ENCODE results near the gene SPNS3. TPM values are rescaled to one million over a fixed set of nuclear protein-coding genes. Genes with fewer than 3 reads are reported as not detected.

The SPNS3 gene
- total and polyA plus RNA-seq, 2 donors (not counting 1 experiment from before 2014, with no cell fraction given): 0.44 to 0.52 TPM

GRCh38 chr17:4487820-4488716 lies 54.3 kb downstream of the SPNS3 start:
- H3K9me3 ChIP-seq (ENCODE audit: control extremely low read depth in 1 of 3, control insufficient read depth in 2 of 3, insufficient read depth in 1 of 3, low read length in 2 of 3): peaks cover 0 to 2% (median 0%) of the 10 kb centered on the region in 3 donors
- H3K27me3 ChIP-seq (replicated peaks in 1 of 4; ENCODE audit: control extremely low read depth in 1 of 4, control insufficient read depth in 3 of 4, insufficient read depth in 4 of 4, low read length in 3 of 4): no peaks in the 10 kb centered on the region
- intact Hi-C loops (cut with micrococcal nuclease): no loop called here
- H3K4me2 ChIP-seq (replicated peaks; ENCODE audit: low read depth, low read length, poor library complexity, severe bottlenecking): no peak overlapping the region
- H3K36me3 ChIP-seq (replicated peaks in 1 of 2; ENCODE audit: control extremely low read depth in 1 of 2, control insufficient read depth in 1 of 2, extremely low read depth in 1 of 2, insufficient read depth in 2 of 2, low read length in 1 of 2): no peaks in the 10 kb centered on the region
- peaks cover 9 to 21% of the 10 kb centered on the region in 2 donors for H3K4me1 ChIP-seq (ENCODE audit: control insufficient read depth in 2 of 2, insufficient read depth in 2 of 2, low read length in 2 of 2)
- no peak overlapping the region for H3K27ac Mint-ChIP-seq
- H3K4me3 ChIP-seq (ENCODE audit: control extremely low read depth in 1 of 5, extremely low read depth in 1 of 5, insufficient read depth in 1 of 5, low read depth in 2 of 5, low read length in 4 of 5): no peak overlapping the region
- H3K9me3 Mint-ChIP-seq (ENCODE audit: insufficient read depth): no peaks in the 10 kb centered on the region
- no peak overlapping the region for H3K27ac ChIP-seq (ENCODE audit: low read length in 2 of 2)
- no peak overlapping the region for H2AFZ ChIP-seq (ENCODE audit: insufficient read depth, low read depth, low read length, poor library complexity, severe bottlenecking)
- peaks cover 3% of the 10 kb centered on the region for H3K79me2 ChIP-seq (ENCODE audit: control insufficient read depth, insufficient read depth, low read length)
- TF ChIP-seq EZH2 (IDR thresholded peaks at IDR 0.05; ENCODE audit: borderline replicate concordance, insufficient read depth, low read depth, low read length, poor library complexity, severe bottlenecking) (no peak), CTCF (IDR thresholded peaks at IDR 0.05) (no peak)
- ChIA-PET CTCF (no interaction called here), POLR2A (no interaction called here)
- no peak overlapping the region for H3K4me3 Mint-ChIP-seq
- H3K27me3 Mint-ChIP-seq: no peaks in the 10 kb centered on the region
- no peak overlapping the region for H3K9ac ChIP-seq (ENCODE audit: low read length)
- H3K4me1 Mint-ChIP-seq: peaks cover 29% of the 10 kb centered on the region
- H4K20me1 ChIP-seq (ENCODE audit: control insufficient read depth, insufficient read depth, low read length, poor library complexity, severe bottlenecking): no peaks in the 10 kb centered on the region
- DNase-seq (no peak), ATAC-seq (ENCODE audit: low read depth) (no peak)
- 92% methylated on average over 24 of the region's 24 CpGs for WGBS (ENCODE audit: insufficient coverage)

- WGBS (ENCODE audit: insufficient coverage): 92% methylated on average over 15 of the region's 15 CpGs
- no peak overlapping the region for H3K4me2 ChIP-seq (replicated peaks; ENCODE audit: low read depth, low read length, poor library complexity, severe bottlenecking)
Measured at GRCh38 chr17:4488989-4489595, 55.4 kb downstream of the SPNS3 start.

More at GRCh38 chr17:4488989-4489595, 55.4 kb downstream of the SPNS3 start:
- Histone ChIP-seq H3K4me3 (ENCODE audit: control extremely low read depth in 1 of 5, extremely low read depth in 1 of 5, insufficient read depth in 1 of 5, low read depth in 2 of 5, low read length in 4 of 5) (no peak overlapping the region), H3K79me2 (ENCODE audit: control insufficient read depth, insufficient read depth, low read length) (peaks cover 3% of the 10 kb centered on the region), H3K9me3 (ENCODE audit: control extremely low read depth in 1 of 3, control insufficient read depth in 2 of 3, insufficient read depth in 1 of 3, low read length in 2 of 3) (peaks cover 0 to 4% (median 0%) of the 10 kb centered on the region in 3 donors), H2AFZ (ENCODE audit: insufficient read depth, low read depth, low read length, poor library complexity, severe bottlenecking) (no peak overlapping the region), H4K20me1 (ENCODE audit: control insufficient read depth, insufficient read depth, low read length, poor library complexity, severe bottlenecking) (no peaks in the 10 kb centered on the region), H3K36me3 (replicated peaks in 1 of 2; ENCODE audit: control extremely low read depth in 1 of 2, control insufficient read depth in 1 of 2, extremely low read depth in 1 of 2, insufficient read depth in 2 of 2, low read length in 1 of 2) (no peaks in the 10 kb centered on the region), H3K9ac (ENCODE audit: low read length) (no peak overlapping the region), H3K27ac (ENCODE audit: low read length in 2 of 2) (no peak overlapping the region), H3K27me3 (replicated peaks in 1 of 4; ENCODE audit: control extremely low read depth in 1 of 4, control insufficient read depth in 3 of 4, insufficient read depth in 4 of 4, low read length in 3 of 4) (no peaks in the 10 kb centered on the region), H3K4me1 (ENCODE audit: control insufficient read depth in 2 of 2, insufficient read depth in 2 of 2, low read length in 2 of 2) (peaks cover 9 to 22% of the 10 kb centered on the region in 2 donors)
- no peak overlapping the region for H3K27ac Mint-ChIP-seq
- intact Hi-C loops (cut with micrococcal nuclease): no loop called here
- H3K27me3 Mint-ChIP-seq: no peaks in the 10 kb centered on the region
- H3K9me3 Mint-ChIP-seq (ENCODE audit: insufficient read depth): no peaks in the 10 kb centered on the region
- POLR2A ChIA-PET: no interaction called here
- ATAC-seq (ENCODE audit: low read depth): no peak
- no peak for DNase-seq
- TF ChIP-seq CTCF (IDR thresholded peaks at IDR 0.05) (no peak), EZH2 (IDR thresholded peaks at IDR 0.05; ENCODE audit: borderline replicate concordance, insufficient read depth, low read depth, low read length, poor library complexity, severe bottlenecking) (no peak)
- CTCF ChIA-PET: no interaction called here
- no peak overlapping the region for H3K4me3 Mint-ChIP-seq
- peaks cover 31% of the 10 kb centered on the region for H3K4me1 Mint-ChIP-seq

Measured in B cell (primary cell).